PC-9 (cell line): ENCODE data around the gene OR8J3. TPM values are rescaled to one million over a fixed set of nuclear protein-coding genes. Genes with fewer than 3 reads are reported as not detected.

Source experiments
- Bru-seq: library from RNA; stranded (reverse); fragments of 400-500 nt; gene quantifications from one replicate; lab custom pipeline; 2021; lab: Mats Ljungman, UMichigan
- BruChase-seq, 2 experiments: library from RNA; stranded (reverse); fragments of 400-500 nt; gene quantifications; one replicate each; lab custom pipeline; 2021; lab: Mats Ljungman, UMichigan
- BruUV-seq: library from RNA; stranded (reverse); fragments of 400-500 nt; replicated peaks from 2 replicates; lab custom pipeline; 2021; lab: Mats Ljungman, UMichigan
- CTCF ChIA-PET: fragments of 300-600 bp; sonication (Branson Sonifier 250); formaldehyde crosslinking; loops from one replicate; lab custom pipeline; 2022; ENCODE audit warnings: antibody characterized with exemption; lab: Charles Lee
- POLR2A ChIA-PET: fragments of 300-600 bp; sonication (Branson Sonifier 250); formaldehyde crosslinking; loops from one replicate; lab custom pipeline; 2022; ENCODE audit warnings: antibody characterized with exemption; ENCODE audit not compliant: unreplicated experiment; lab: Charles Lee
- DNase-seq, 2 experiments: peaks; one replicate each; pipeline versions ENCODE4 v3.0.0 to v3.0.0-alpha.2; 2015 to 2022; ENCODE audit warnings: mixed read lengths in 1 of 2
- H2AFZ ChIP-seq: fragments of 200-600 bp; sonication (generic); 2 replicates; pipeline ENCODE4 v1.8.1; 2017; ENCODE audit warnings: antibody characterized with exemption
- H3F3A ChIP-seq: fragments of 200-600 bp; sonication (generic); 2 replicates; pipeline ENCODE4 v1.8.1; 2017; ENCODE audit warnings: antibody characterized with exemption, mild to moderate bottlenecking, low read depth; ENCODE audit not compliant: insufficient read depth
- H3K27ac ChIP-seq: fragments of 200-600 bp; sonication (generic); 2 replicates; pipeline ENCODE4 v1.6.1; 2016; ENCODE audit warnings: mixed run types
- H3K27me3 ChIP-seq: fragments of 200-600 bp; sonication (generic); 2 replicates; pipeline ENCODE4 v1.6.1; 2016; ENCODE audit warnings: low read depth, mixed run types; ENCODE audit not compliant: insufficient read depth
- H3K36me3 ChIP-seq: fragments of 200-600 bp; sonication (generic); 2 replicates; pipeline ENCODE4 v1.6.1; 2016; ENCODE audit warnings: low read depth, mixed run types
- H3K4me1 ChIP-seq: fragments of 200-600 bp; sonication (generic); replicated peaks from 2 replicates; pipeline ENCODE4 v1.6.1; 2016; ENCODE audit warnings: mixed run types; ENCODE audit not compliant: insufficient read depth
- H3K4me2 ChIP-seq: fragments of 200-600 bp; sonication (generic); 2 replicates; pipeline ENCODE4 v1.6.1; 2017; ENCODE audit warnings: mixed run types
- H3K4me3 ChIP-seq: fragments of 200-600 bp; sonication (generic); 2 replicates; pipeline ENCODE4 v1.6.1; 2016; ENCODE audit warnings: mixed run types
- H3K79me2 ChIP-seq: fragments of 200-600 bp; sonication (generic); 2 replicates; pipeline ENCODE4 v1.6.1; 2017; ENCODE audit warnings: low read depth, mixed run types
- H3K9me2 ChIP-seq: fragments of 200-600 bp; sonication (generic); 2 replicates; pipeline ENCODE4 v1.8.1; 2017; ENCODE audit warnings: mild to moderate bottlenecking; ENCODE audit not compliant: insufficient read depth
- H3K9me3 ChIP-seq: fragments of 200-600 bp; sonication (generic); 2 replicates; pipeline ENCODE4 v1.8.1; 2016; ENCODE audit warnings: low read depth; ENCODE audit not compliant: insufficient read depth
- H4K20me1 ChIP-seq: fragments of 200-600 bp; sonication (generic); 2 replicates; pipeline ENCODE4 v1.8.1; 2017; ENCODE audit not compliant: insufficient read depth
- CTCF ChIP-seq: fragments of 200-600 bp; sonication (generic); conservative IDR thresholded peaks from 2 replicates; pipeline ENCODE4 v1.6.1; 2017; ENCODE audit warnings: mixed run types, antibody characterized with exemption, mild to moderate bottlenecking, moderate library complexity
- EZH2 ChIP-seq: fragments of 200-600 bp; sonication (generic); IDR thresholded peaks from 2 replicates; pipeline ENCODE4 v1.8.0; 2017; ENCODE audit warnings: antibody characterized with exemption, low read depth
- intact Hi-C: fragments of 100-400 bp; cut with micrococcal nuclease; formaldehyde crosslinking; loops from one replicate; pipeline ENCODE4 v1.10.0; 2022; ENCODE audit not compliant: unreplicated experiment
- long read RNA-seq: library from polyadenylated mRNA; stranded (forward); transcript quantifications from one replicate; pipeline ENCODE4 v2.0.0, GENCODE V29; 2022
- total RNA-seq: library from RNA; stranded (reverse); gene quantifications from 2 replicates; pipeline ENCODE4 v1.2.3, GENCODE V29; 2021

The OR8J3 gene
- total RNA-seq: not detected in 2 replicates
- Bru-seq, nascent RNA: not detected
- not detected for BruChase-seq, experiment 1, labeled RNA remaining after a 2-hour chase
- BruChase-seq, experiment 2, labeled RNA remaining after a 6-hour chase: not detected
- long read RNA-seq: 0 reads

- H3K4me3 ChIP-seq: no peak within 1 kb of the TSS
Observed at GRCh38 chr11:56140151-56140661, at the start of gene OR8J3. OR8J3 (minus strand) TSS chr11:56140201; CDS start chr11:56137718, 2,483 bp downstream.

GRCh38 chr11:56188602-56189001 is 48.6 kb upstream of the OR8J3 start:
- H3K36me3 ChIP-seq: no peaks in the 10 kb centered on the region
- no peak for DNase-seq
- no peaks in the 10 kb centered on the region for H3K79me2 ChIP-seq
- H3F3A ChIP-seq: 0 out of 2 replicates have a peak, but pooled peaks cover 3% of the 10 kb centered on the region
- H3K4me2 ChIP-seq: no peak overlapping the region
- 0 out of 2 replicates have a peak, but pooled peaks cover 4% of the 10 kb centered on the region for H3K9me3 ChIP-seq
- H4K20me1 ChIP-seq: peaks cover 3% of the 10 kb centered on the region; the same call in 1 of the 2 replicates
- H3K27ac ChIP-seq: no peak overlapping the region
- H3K9me2 ChIP-seq: no peaks in the 10 kb centered on the region
- TF ChIP-seq EZH2 (no peak), CTCF (no peak)
- BruUV-seq: no TSS peak
- intact Hi-C loops: no loop called here
- no peaks in the 10 kb centered on the region for H3K27me3 ChIP-seq
- H3K4me3 ChIP-seq: no peak overlapping the region
- CTCF ChIA-PET: no interaction called here
- POLR2A ChIA-PET: no interaction called here
- no peak overlapping the region for H2AFZ ChIP-seq
- H3K4me1 ChIP-seq: no peaks in the 10 kb centered on the region

More at GRCh38 chr11:56140151-56140661, at the start of gene OR8J3:
- no peaks in the 10 kb centered on the region for H4K20me1 ChIP-seq
- H3K79me2 ChIP-seq: no peaks in the 10 kb centered on the region
- no peaks in the 10 kb centered on the region; the same call in 1 of the 2 replicates for H3K9me3 ChIP-seq
- ChIA-PET POLR2A (no interaction called here), CTCF (no interaction called here)
- DNase-seq: no peak
- no peaks in the 10 kb centered on the region for H3F3A ChIP-seq
- H3K4me1 ChIP-seq: no peaks in the 10 kb centered on the region
- no peak within 1 kb of the TSS for H3K27ac ChIP-seq
- TF ChIP-seq CTCF: no peak
- no peak for TF ChIP-seq EZH2
- no peaks in the 10 kb centered on the region for H3K36me3 ChIP-seq
- H2AFZ ChIP-seq: no peak within 1 kb of the TSS; the same call in 1 of the 2 replicates
- H3K9me2 ChIP-seq: 0 out of 2 replicates have a peak, but pooled peaks cover 3% of the 10 kb centered on the region
- no TSS peak for BruUV-seq
- no peaks in the 10 kb centered on the region; the same call in 1 of the 2 replicates for H3K27me3 ChIP-seq
- H3K4me2 ChIP-seq: no peak within 1 kb of the TSS
- intact Hi-C loops: no loop called here

- no peaks in the 10 kb centered on the region for H3K9me2 ChIP-seq
- no peaks in the 10 kb centered on the region for H3K79me2 ChIP-seq
- no peak overlapping the region for H2AFZ ChIP-seq
- H3K4me3 ChIP-seq: no peak overlapping the region
- H3F3A ChIP-seq: 0 out of 2 replicates have a peak, but pooled peaks cover 3% of the 10 kb centered on the region
- CTCF ChIA-PET: no interaction called here
- DNase-seq: no peak
- TF ChIP-seq EZH2: no peak
- TF ChIP-seq CTCF: no peak
- H3K36me3 ChIP-seq: no peaks in the 10 kb centered on the region
- POLR2A ChIA-PET: no interaction called here
- H3K4me2 ChIP-seq: no peak overlapping the region
- no peaks in the 10 kb centered on the region for H3K27me3 ChIP-seq
- no TSS peak for BruUV-seq
- H3K27ac ChIP-seq: no peak overlapping the region
- H3K4me1 ChIP-seq: no peaks in the 10 kb centered on the region
- intact Hi-C loops: no loop called here
- H3K9me3 ChIP-seq: no peaks in the 10 kb centered on the region
- H4K20me1 ChIP-seq: peaks cover 3% of the 10 kb centered on the region; the same call in 1 of the 2 replicates
Observed at GRCh38 chr11:56183459-56183858, 43.5 kb upstream of the OR8J3 start.
